HG02623 (cell line): ENCODE data around the gene LIMS1.
"Not testable (repeated sequence)": the region's sequence is repeated elsewhere in the genome, so short reads cannot be mapped to it uniquely, and the experiment has no call there.

Source experiments
- ATAC-seq: cut with Tn5 transposase; IDR thresholded peaks from one replicate; pipeline ENCODE4 v1.9.1; 2021; ENCODE audit warnings: moderate library complexity; ENCODE audit not compliant: unreplicated experiment

Gene LIMS1

GRCh38 chr2:108585436-108585835, 51.2 kb downstream of the LIMS1 start:
- no peak for ATAC-seq

GRCh38 chr2:108586116-108586515, 51.8 kb downstream of the LIMS1 start:
- ATAC-seq: no peak

GRCh38 chr2:108586631-108587030, 52.4 kb downstream of the LIMS1 start:
- no peak for ATAC-seq

DNA sequence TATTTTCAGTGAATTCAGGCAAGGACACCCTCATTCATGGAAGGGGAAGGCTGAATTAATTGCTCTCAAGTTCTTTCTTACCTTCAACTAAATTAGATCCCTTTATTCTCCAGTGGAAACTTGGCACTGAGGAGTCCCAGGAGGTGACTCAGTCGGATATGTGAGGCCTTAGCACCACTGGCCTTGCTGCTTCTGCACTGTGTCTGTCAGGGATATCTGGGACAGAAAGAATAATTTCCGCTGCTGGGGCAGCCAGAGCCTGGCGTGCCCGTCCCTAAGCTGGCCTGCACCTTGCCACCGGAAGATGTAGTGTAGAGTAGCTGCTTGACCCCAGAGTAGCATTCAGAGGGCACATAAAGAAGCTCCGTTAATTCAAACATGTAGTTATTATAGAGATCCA, 53.4 kb downstream of the LIMS1 start:
- no peak for ATAC-seq

- no peak for ATAC-seq
Measured at GRCh38 chr2:108588070-108588668, 53.9 kb downstream of the LIMS1 start.

GRCh38 chr2:108589372-108589771, 55.1 kb downstream of the LIMS1 start:
- no peak for ATAC-seq

DNA sequence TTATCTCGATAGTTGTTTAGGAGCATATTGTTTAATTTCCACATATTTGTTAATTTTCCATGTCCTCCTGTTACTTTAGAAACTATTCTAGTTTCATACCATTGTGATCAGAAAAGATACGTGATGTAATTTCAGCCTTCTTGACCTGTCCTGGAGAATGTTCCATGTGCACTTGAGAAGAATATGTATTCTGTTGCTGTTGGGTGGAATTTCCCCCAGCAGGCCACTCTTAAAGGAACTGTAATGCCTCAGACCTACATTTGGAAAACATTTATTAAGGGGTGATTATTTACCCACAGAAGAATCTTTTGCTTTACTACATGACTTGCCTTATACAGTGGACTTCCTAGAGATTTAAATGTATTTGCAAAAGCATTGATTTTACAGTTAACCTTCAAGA, 55.5 kb downstream of the LIMS1 start:
- ATAC-seq: no peak

DNA sequence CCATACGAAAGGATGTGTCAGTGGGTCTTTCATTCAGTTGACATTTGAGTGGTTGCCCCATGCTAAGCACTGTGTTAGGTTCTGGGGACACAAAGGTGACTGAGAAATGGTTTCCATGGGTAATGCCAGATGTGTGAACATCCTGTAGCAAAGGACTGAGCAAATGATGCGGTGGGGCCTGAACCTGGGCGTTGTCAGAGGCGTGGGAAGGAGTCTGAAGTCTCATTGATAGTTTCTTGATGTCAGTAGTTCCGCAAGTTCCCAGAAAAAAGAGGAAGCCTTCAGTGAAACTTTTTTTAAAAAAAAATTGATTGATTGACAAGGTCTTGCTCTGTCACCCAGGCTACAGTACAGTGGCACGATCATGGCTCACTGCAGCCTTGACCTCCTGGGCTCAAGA, 56.9 kb downstream of the LIMS1 start:
- ATAC-seq: peak; percentile 36

DNA sequence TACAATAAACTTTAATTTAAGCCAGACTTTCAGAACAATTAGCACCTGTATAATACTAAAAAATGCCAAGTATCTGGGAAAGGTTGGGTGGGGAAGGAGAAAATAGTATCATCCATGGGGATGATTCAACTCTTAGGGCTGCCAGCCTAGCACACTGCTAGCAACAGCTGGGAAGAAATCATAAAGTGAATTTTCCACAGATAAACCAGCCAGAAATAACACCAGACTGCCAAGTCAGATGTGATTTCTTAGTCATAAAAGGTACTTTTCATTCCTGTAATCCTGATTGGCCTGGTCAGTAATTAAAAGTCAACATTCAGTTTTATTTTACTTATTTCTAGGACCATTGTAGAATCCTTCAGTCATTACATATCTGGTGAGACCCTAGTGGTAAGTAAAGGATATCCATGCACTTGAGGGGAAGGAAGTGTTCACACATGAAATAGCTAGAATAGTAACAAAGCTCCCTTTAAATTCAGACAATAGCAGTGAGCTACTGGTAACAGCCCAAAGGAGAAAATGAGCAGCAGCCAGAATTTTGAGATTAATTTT, 59.4 kb downstream of the LIMS1 start:
- ATAC-seq: no peak

- peak; percentile 92 for ATAC-seq
Measured at GRCh38 chr2:108594132-108594981, 60.1 kb downstream of the LIMS1 start.

DNA sequence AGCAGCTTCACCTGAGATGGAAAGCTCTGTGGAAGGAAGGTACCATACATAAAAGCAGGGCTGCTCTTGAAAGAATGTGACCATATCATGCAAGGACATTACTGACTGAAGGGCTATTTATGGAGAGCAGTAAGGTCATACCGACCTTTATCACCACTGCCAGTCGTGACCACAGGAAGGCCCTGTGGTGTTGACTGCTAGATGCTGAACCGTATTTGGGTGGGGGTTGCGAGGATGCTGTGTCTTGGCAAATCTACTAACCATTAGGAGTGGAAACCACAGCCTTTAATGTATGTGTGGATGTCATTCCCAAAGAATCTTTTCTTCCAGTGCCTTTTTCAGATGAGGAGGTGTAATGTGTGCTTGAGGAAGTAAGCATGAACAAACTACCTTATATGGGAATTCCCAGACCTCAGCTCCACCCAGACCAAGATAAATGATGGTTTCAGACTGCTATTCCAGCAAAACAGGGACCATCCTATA, 60.8 kb downstream of the LIMS1 start:
- peak; percentile 27 for ATAC-seq

DNA sequence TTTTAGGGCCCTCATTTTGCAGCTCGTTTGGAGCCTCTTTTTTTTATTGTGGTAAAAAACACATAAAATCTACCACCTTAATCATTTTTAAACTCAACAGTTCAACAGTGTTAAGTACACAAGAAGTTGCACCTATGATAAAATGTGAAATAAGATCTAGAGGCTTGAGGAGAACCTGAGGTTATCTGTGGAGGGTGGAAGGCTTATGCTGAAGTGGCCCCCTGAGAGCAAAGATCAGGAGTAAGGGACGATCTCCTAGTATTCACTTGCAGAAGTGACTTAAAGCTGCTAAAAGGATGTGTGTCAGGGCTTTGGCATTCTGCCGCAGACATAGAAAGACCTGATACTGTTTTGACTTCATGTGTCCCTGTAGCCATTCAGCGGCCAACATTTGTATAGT, 61.5 kb downstream of the LIMS1 start:
- not testable (repeated sequence) for ATAC-seq

DNA sequence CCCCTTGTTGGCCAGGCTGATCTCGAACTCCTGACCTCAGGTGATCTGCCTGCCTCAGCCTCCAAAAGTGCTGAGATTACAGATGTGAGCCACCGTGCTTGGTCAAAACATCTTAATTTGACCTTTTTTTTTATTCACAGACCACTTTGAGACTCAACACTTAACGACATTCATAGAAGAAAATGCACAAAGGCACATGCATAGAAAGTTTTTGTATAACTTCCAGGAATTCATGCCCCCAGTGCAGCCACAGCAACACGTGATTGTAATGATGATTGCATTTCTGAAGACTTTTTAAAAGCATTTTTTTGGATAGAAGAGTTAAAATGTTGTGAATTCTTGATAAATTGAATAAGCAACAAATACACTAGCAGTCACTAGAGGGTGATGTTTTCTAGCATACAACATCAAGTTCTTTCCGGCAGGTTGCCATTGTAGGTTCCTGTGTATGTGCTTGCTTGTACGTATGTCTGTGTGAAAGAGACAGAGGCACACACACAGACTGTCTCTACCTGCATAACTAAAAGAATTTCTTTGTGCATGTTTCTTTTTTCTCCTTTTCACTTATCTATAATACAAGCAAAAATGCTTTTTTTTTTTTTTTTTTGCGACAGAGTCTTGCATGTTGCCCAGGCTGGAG, 63.0 kb downstream of the LIMS1 start:
- not testable (repeated sequence) for ATAC-seq

- not testable (repeated sequence) for ATAC-seq
Measured at GRCh38 chr2:108601199-108601598, 66.9 kb downstream of the LIMS1 start.

GRCh38 chr2:108602422-108602821, 68.2 kb downstream of the LIMS1 start:
- ATAC-seq: no peak

DNA sequence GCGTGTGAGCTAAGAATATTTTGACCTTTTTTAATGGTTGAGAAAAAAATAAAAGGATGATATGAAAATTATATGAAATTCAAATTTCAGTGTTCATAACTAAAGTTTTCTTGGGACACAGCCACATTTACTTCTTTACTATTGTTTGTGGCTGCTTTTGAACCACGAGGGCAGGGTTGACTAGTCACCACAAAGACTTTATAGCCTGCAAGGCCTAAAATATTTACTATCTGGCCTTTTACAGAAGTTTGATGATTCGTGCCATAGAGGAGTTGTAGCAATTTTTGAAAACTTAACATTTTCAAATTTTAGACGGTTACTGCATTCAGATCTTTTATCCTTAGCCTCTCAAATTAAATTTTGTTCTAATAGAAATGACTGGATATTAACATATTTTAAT, 69.9 kb downstream of the LIMS1 start:
- ATAC-seq: no peak

- ATAC-seq: no peak
Measured at GRCh38 chr2:108605947-108606346, 71.7 kb downstream of the LIMS1 start.

DNA sequence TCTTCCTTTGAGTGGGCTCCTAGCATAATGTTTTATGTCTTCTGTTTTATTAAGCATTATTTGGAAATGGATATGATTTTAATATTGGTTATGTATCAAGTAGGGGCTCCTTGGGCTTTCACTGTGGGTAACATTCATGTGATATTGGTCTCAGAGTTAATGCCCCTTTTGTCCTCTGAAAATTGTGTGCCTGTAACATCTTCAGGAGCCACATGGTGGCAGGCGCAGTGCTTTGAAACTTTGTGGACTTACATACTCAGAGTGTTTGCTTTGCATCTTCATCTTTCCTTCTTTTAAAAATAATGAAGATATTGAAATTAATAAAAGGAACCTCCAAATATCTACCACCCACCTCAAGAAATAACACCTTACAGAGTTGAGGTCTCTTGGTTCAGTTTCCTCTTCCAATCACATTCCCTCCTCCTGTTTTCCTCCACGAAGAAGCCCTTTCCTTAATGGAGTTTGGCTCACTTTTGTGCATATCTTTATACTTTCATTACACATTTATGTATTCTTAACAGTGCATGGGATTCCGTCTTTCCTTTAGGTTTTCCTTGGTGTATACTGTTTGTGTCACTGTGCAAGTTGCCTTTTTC, 73.5 kb downstream of the LIMS1 start:
- no peak for ATAC-seq

DNA sequence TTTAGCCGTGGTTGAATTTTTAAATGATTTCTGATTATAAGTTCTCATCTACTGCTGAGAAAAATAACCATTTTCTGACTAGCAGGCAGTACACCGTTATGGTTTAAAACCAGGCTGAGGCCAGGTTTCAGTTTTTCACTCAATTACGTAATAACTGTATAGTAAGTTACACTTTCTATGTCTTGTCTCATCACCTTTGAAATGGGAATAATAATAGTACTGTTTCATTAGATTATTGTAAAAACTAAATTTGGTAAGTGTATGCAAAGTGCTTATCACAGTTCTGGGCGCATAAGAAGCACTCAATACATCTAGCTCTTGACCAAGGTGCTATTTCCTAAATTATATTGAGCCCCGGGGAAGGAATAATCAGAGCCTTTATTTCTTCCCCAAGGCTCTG, 76.8 kb downstream of the LIMS1 start:
- ATAC-seq: no peak

DNA sequence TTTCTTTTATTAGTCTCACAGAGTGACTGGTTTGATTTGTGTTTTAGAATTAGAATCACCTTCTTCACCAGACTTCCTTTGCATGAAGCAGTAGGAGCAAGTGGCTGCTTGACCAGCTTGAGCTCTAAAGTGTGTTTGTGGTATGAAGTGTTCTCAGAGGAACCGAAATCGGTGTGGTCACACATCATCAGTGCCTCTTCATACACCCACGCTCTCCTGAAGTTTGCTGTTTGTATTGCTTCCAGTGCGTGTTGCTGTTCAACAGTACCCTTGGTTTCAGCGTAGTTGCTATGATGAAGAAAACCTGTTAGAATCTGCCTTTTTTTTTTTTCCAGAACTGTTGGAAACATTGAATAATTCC, 77.9 kb downstream of the LIMS1 start:
- ATAC-seq: peak; percentile 73

- peak; percentile 79 for ATAC-seq
Measured at GRCh38 chr2:108612514-108613183, 78.4 kb downstream of the LIMS1 start.
